Measurements from ENCODE around the gene CKAP5. TPM values are rescaled to one million over a fixed set of nuclear protein-coding genes. Genes with fewer than 3 reads are reported as not detected.

CKAP5 gene
- total RNA-seq, 1 experiment from 2014 or later, result 190 TPM

DNA sequence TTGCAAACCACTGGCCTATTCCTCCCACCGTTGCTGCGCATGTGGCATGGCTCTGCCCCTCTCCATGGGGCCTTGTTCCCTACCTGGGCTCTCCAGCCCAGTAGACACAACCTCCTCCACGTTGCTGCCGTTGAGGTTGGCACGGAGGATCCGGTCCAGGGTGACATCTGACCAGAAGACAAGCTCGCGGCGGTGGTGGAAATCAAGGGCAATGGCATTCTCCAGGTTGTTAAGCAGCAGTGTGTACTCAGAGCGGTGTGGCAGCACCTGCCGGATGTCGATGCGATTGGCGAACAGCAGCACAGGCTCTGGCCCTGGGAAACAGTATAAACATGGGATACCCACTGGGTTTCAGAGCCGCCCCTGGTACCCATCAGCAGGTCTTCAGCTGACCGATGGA, 48.4 kb upstream of the CKAP5 start:
- Histone ChIP-seq H2BK12ac (ENCODE audit: insufficient read length, low read depth, low read length) (no peak overlapping the region), H3K23me2 (ENCODE audit: insufficient read length, low read depth, low read length, poor library complexity, severe bottlenecking) (no peaks in the 10 kb centered on the region)
- H3K4me3 Mint-ChIP-seq, result no peak overlapping the region

More for the DNA sequence above, 48.4 kb upstream of the CKAP5 start:
- Mint-ChIP-seq H3K27ac (no peak overlapping the region), H3K36me3 (ENCODE audit: insufficient read depth in 1 of 3, low read depth in 3 of 3) (peaks cover 37 to 47% (median 46%) of the 10 kb centered on the region in 3 experiments; a peak in 6 of 7 replicates), H3K4me1 (peaks cover 0 to 12% of the 10 kb centered on the region in 2 experiments; a peak in 3 of 4 replicates), H3K9me3 (peaks cover 4 to 6% of the 10 kb centered on the region in 2 experiments; a peak in 3 of 5 replicates), H3K27me3 (ENCODE audit: low read depth) (no peaks in the 10 kb centered on the region)
- H2AFZ ChIP-seq (ENCODE audit: low read length), result no peak overlapping the region
- DNase-seq, result no peak
- no peak overlapping the region for H3K14ac ChIP-seq (ENCODE audit: insufficient read depth, low read length)
- H4K8ac ChIP-seq (replicated peaks; ENCODE audit: insufficient read length, low read depth, low read length), result no peak overlapping the region
- no peak overlapping the region for H2BK5ac ChIP-seq (ENCODE audit: insufficient read length, low read length)
- H3K9ac ChIP-seq (ENCODE audit: extremely low read depth, insufficient read length, low read length), result no peak overlapping the region
- no peaks in the 10 kb centered on the region for H3K79me2 ChIP-seq (ENCODE audit: insufficient read depth, low read length)
- no peaks in the 10 kb centered on the region for H3K9me3 ChIP-seq (ENCODE audit: control insufficient read depth, low read depth, low read length)
- H4K91ac ChIP-seq (ENCODE audit: insufficient read length, low read depth, low read length), result no peak overlapping the region
- TF ChIP-seq CTCF (conservative IDR thresholded peaks at IDR 0.05), result no peak
- no peak overlapping the region for H3K4ac ChIP-seq (ENCODE audit: low read depth, low read length)
- no peaks in the 10 kb centered on the region for H3K27me3 ChIP-seq (ENCODE audit: insufficient read depth, low read length)
- H3K27ac ChIP-seq (ENCODE audit: insufficient read length, low read depth, low read length), result no peak overlapping the region
- no peak overlapping the region for H2AK5ac ChIP-seq (ENCODE audit: insufficient read length, low read length)
- no peak overlapping the region for H4K5ac ChIP-seq (ENCODE audit: insufficient read length, low read depth, low read length)
- no peak overlapping the region for H2BK20ac ChIP-seq (ENCODE audit: low read depth, low read length, poor library complexity, severe bottlenecking)
- no peaks in the 10 kb centered on the region for H3K4me1 ChIP-seq (ENCODE audit: insufficient read depth, low read length)
- H2BK120ac ChIP-seq (ENCODE audit: low read depth, low read length, poor library complexity, severe bottlenecking), result no peak overlapping the region
- H3K79me1 ChIP-seq (ENCODE audit: insufficient read depth, low read depth, low read length, poor library complexity, severe bottlenecking), result no peaks in the 10 kb centered on the region
- no peak overlapping the region for H3K56ac ChIP-seq (ENCODE audit: insufficient read length, low read depth, low read length)
- no peak overlapping the region for H3K23ac ChIP-seq (ENCODE audit: insufficient read length, low read depth, low read length)
- H2BK15ac ChIP-seq (ENCODE audit: low read depth, low read length), result no peak overlapping the region
- no CpG with 5 or more reads among the region's 16 CpGs for WGBS (ENCODE audit: extremely low coverage, insufficient read length, low lambda C conversion rate)
- no peak overlapping the region for H3T11ph ChIP-seq (ENCODE audit: low read length)
- H3K18ac ChIP-seq (ENCODE audit: insufficient read length, low read depth, low read length), result no peak overlapping the region
- peaks cover 3% of the 10 kb centered on the region for H4K20me1 ChIP-seq (ENCODE audit: control insufficient read depth, insufficient read depth, insufficient read length)
- H3K4me2 ChIP-seq (ENCODE audit: insufficient read depth, insufficient read length, low read length), result no peak overlapping the region
